PC-9 (cell line): ENCODE data around the gene DIDO1.

ENCODE experiments used
- CTCF ChIP-seq: fragments of 200-600 bp; sonication (generic); conservative IDR thresholded peaks from 2 replicates; pipeline ENCODE4 v1.6.1; 2017; ENCODE audit warnings: mixed run types, antibody characterized with exemption, mild to moderate bottlenecking, moderate library complexity
- EZH2 ChIP-seq: fragments of 200-600 bp; sonication (generic); IDR thresholded peaks from 2 replicates; pipeline ENCODE4 v1.8.0; 2017; ENCODE audit warnings: antibody characterized with exemption, low read depth

- no peak for TF ChIP-seq CTCF
- TF ChIP-seq EZH2: no peak
These were observed 39.6 kb downstream of the DIDO1 start for GRCh38 chr20:62886709-62887058.
